H1 (cell line): ENCODE results near the gene LHX8.

Source experiments
- EGR1 ChIP-seq: IDR thresholded peaks from 2 replicates; pipeline ENCODE4 v1.6.1; 2011; ENCODE audit warnings: low read depth, low read length, borderline replicate concordance
- HDAC2 ChIP-seq, 2 experiments: fragments of 300-600 bp in 1 of 2; sonication (generic) in 1 of 2; IDR thresholded peaks; 2 replicates each; pipeline ENCODE4 v1.6.1; 2011 to 2012; ENCODE audit warnings: low read depth in 2 of 2, low read length in 2 of 2, mild to moderate bottlenecking in 2 of 2, moderate library complexity in 2 of 2, borderline replicate concordance in 1 of 2, inconsistent platforms in 1 of 2
- JUND ChIP-seq: IDR thresholded peaks from 2 replicates; pipeline ENCODE4 v1.6.1; 2011; ENCODE audit warnings: mild to moderate bottlenecking, improper control_type of control experiment, low read length
- KDM5A ChIP-seq: fragments of 200-600 bp; IDR thresholded peaks from 2 replicates; pipeline ENCODE4 v1.7.1; 2012; ENCODE audit warnings: mild to moderate bottlenecking, low read length, inconsistent platforms, mixed read lengths
- POLR2A ChIP-seq, 2 experiments: IDR thresholded peaks; 1 replicate in 1 of 2; 2 replicates in 1 of 2; pipeline ENCODE4 v1.6.1; 2011; ENCODE audit warnings: low read depth in 2 of 2, low read length in 2 of 2, mild to moderate bottlenecking in 2 of 2; ENCODE audit errors: control extremely low read depth in 1 of 2
- RAD21 ChIP-seq, 2 experiments: IDR thresholded peaks in 1 of 2; conservative IDR thresholded peaks in 1 of 2; 2 replicates each; pipeline ENCODE4 v1.6.1; 2011; ENCODE audit warnings: low read depth in 2 of 2, low read length in 2 of 2, improper control_type of control experiment in 1 of 2, inconsistent platforms in 1 of 2, mild to moderate bottlenecking in 1 of 2, moderate library complexity in 1 of 2
- RBBP5 ChIP-seq: IDR thresholded peaks from 2 replicates; pipeline ENCODE4 v1.7.1; 2012; ENCODE audit warnings: low read depth, mild to moderate bottlenecking, inconsistent platforms, low read length, moderate library complexity, borderline replicate concordance
- RFX5 ChIP-seq: IDR thresholded peaks from 2 replicates; pipeline ENCODE4 v1.6.1; 2011; ENCODE audit warnings: low read depth, low read length, improper control_type of control experiment, borderline replicate concordance
- TAF1 ChIP-seq: IDR thresholded peaks from 2 replicates; pipeline ENCODE4 v1.6.1; 2011; ENCODE audit warnings: mild to moderate bottlenecking, low read depth, low read length
- YY1 ChIP-seq: IDR thresholded peaks from 2 replicates; pipeline ENCODE4 v1.6.1; 2011; ENCODE audit warnings: low read depth, mild to moderate bottlenecking, low read length
- TF ChIP-seq, protein P1 (sequence below), 3 experiments: IDR thresholded peaks; 1 replicate in 2 of 3; 2 replicates in 1 of 3; pipeline versions ENCODE4 v1.5.1 to v1.6.1; 2011; ENCODE audit warnings: low read length in 3 of 3, mild to moderate bottlenecking in 3 of 3, inconsistent platforms in 2 of 3, low read depth in 1 of 3, moderate library complexity in 1 of 3; ENCODE audit not compliant: insufficient read depth in 1 of 3; ENCODE audit errors: control extremely low read depth in 1 of 3
- TF ChIP-seq, protein P2 (sequence below): IDR thresholded peaks from 2 replicates; pipeline ENCODE4 v1.6.1; 2012; ENCODE audit warnings: inconsistent platforms

DNA sequence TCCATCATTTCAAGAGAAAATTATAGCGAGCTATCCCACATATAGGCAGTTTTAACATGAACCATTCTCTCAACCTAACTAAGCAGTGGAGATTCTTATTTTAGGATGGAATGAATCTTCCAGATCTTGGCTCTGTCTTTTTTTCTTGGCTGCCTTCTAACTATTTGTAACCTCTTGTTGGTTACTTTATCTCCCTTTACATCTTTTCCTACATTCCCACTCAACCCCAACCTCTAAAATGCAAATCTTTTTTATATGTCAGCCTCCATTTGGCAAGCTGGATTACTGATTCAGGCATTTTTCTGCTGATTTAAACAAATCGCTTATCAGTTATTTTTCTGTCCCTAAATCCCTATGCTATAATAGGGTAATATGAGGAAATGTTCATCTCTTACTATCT is 46.9 kb upstream of the LHX8 start:
- TF ChIP-seq TAF1 (no peak), YY1 (no peak), RBBP5 (no peak), POLR2A (IDR thresholded peaks at IDR 0.05; ENCODE audit: control extremely low read depth in 1 of 2, low read depth in 2 of 2, low read length in 2 of 2) (no peak), HDAC2 (IDR thresholded peaks at IDR 0.05; ENCODE audit: borderline replicate concordance in 1 of 2, low read depth in 2 of 2, low read length in 2 of 2) (no peak), RAD21 (IDR thresholded peaks at IDR 0.05 in 1 of 2, conservative IDR thresholded peaks at IDR 0.05 in 1 of 2; ENCODE audit: low read depth in 2 of 2, low read length in 2 of 2) (no peak), KDM5A (no peak), JUND (no peak), EGR1 (no peak), RFX5 (no peak)
- TF ChIP-seq, protein P1, sequence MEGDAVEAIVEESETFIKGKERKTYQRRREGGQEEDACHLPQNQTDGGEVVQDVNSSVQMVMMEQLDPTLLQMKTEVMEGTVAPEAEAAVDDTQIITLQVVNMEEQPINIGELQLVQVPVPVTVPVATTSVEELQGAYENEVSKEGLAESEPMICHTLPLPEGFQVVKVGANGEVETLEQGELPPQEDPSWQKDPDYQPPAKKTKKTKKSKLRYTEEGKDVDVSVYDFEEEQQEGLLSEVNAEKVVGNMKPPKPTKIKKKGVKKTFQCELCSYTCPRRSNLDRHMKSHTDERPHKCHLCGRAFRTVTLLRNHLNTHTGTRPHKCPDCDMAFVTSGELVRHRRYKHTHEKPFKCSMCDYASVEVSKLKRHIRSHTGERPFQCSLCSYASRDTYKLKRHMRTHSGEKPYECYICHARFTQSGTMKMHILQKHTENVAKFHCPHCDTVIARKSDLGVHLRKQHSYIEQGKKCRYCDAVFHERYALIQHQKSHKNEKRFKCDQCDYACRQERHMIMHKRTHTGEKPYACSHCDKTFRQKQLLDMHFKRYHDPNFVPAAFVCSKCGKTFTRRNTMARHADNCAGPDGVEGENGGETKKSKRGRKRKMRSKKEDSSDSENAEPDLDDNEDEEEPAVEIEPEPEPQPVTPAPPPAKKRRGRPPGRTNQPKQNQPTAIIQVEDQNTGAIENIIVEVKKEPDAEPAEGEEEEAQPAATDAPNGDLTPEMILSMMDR (IDR thresholded peaks at IDR 0.05; ENCODE audit: control extremely low read depth in 1 of 3, insufficient read depth in 1 of 3, low read depth in 1 of 3, low read length in 3 of 3), result no peak
- TF ChIP-seq, protein P2, sequence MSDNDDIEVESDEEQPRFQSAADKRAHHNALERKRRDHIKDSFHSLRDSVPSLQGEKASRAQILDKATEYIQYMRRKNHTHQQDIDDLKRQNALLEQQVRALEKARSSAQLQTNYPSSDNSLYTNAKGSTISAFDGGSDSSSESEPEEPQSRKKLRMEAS, result no peak
